ENCODE results near the gene BAIAP2. TPM values are rescaled to one million over a fixed set of nuclear protein-coding genes. Genes with fewer than 3 reads are reported as not detected.

The BAIAP2 gene
- total RNA-seq, 1 donor from 2014 or later: 48.7 TPM

GRCh38 chr17:81164371-81165245 lies 129.7 kb downstream of the BAIAP2 start:
- TF ChIP-seq CTCF (IDR thresholded peaks at IDR 0.05; ENCODE audit: insufficient read depth, low read length, severe bottlenecking): no peak
- no peak overlapping the region for H3K4me3 ChIP-seq (ENCODE audit: low read depth, low read length)
- no peaks in the 10 kb centered on the region for H3K36me3 ChIP-seq (ENCODE audit: control insufficient read depth, insufficient read depth, low read length)
- FAIRE-seq (no peak), DNase-seq (ENCODE audit: low read depth) (no peak)
- H3K27me3 ChIP-seq (ENCODE audit: control insufficient read depth, insufficient read depth, low read length): peaks cover 27% of the 10 kb centered on the region

GRCh38 chr17:81165246-81166032 lies 130.5 kb downstream of the BAIAP2 start, which contains the start of gene PVALEF:
Gene PVALEF, plus strand, starts transcription at chr17:81165507. Its CDS starts 15,720 bp downstream, at chr17:81181227.
- DNase-seq (ENCODE audit: low read depth) (no peak), FAIRE-seq (no peak)
- no peak within 1 kb of the TSS for H3K4me3 ChIP-seq (ENCODE audit: low read depth, low read length)
- no peak for TF ChIP-seq CTCF (IDR thresholded peaks at IDR 0.05; ENCODE audit: insufficient read depth, low read length, severe bottlenecking)
- H3K27me3 ChIP-seq (ENCODE audit: control insufficient read depth, insufficient read depth, low read length): peaks cover 27% of the 10 kb centered on the region
- no peaks in the 10 kb centered on the region for H3K36me3 ChIP-seq (ENCODE audit: control insufficient read depth, insufficient read depth, low read length)

- no peak for DNase-seq (ENCODE audit: low read depth)
- no peak for TF ChIP-seq CTCF (IDR thresholded peaks at IDR 0.05; ENCODE audit: insufficient read depth, low read length, severe bottlenecking)
- FAIRE-seq: no peak
- peaks cover 27% of the 10 kb centered on the region for H3K27me3 ChIP-seq (ENCODE audit: control insufficient read depth, insufficient read depth, low read length)
- no peaks in the 10 kb centered on the region for H3K36me3 ChIP-seq (ENCODE audit: control insufficient read depth, insufficient read depth, low read length)
- no peak within 1 kb of the TSS for H3K4me3 ChIP-seq (ENCODE audit: low read depth, low read length)
These were observed 131.1 kb downstream of the BAIAP2 start, which contains the start of gene AATK for GRCh38 chr17:81166033-81166492. Gene AATK, minus strand, starts transcription at chr17:81166221. Its CDS starts 229 bp downstream, at chr17:81165992.

Other genes with a start within 250 kb of the BAIAP2 start
- gene CHMP6, start 43.3 kb upstream of the BAIAP2 start, total RNA-seq: 5.8 and 8.6 TPM in 2 replicates
- gene PVALEF, start 130.4 kb downstream of the BAIAP2 start, total RNA-seq: not detected in 2 replicates
- gene AATK, start 131.1 kb downstream of the BAIAP2 start, total RNA-seq: 0.51 and 0.79 TPM in 2 replicates
- 7.9 and 9.2 TPM in 2 replicates for gene CEP131, start 187.8 kb downstream of the BAIAP2 start, total RNA-seq
- gene TEPSIN, start 203.9 kb downstream of the BAIAP2 start, total RNA-seq: 5.8 and 7.8 TPM in 2 replicates
- 31.6 and 49.2 TPM in 2 replicates for gene NDUFAF8, start 204.2 kb downstream of the BAIAP2 start, total RNA-seq

Data from bronchial epithelial cell (primary cell).